ENCODE results near the gene TRAPPC12. TPM values are rescaled to one million over a fixed set of nuclear protein-coding genes. Genes with fewer than 3 reads are reported as not detected.

Gene TRAPPC12
- total RNA-seq, 2 experiments from 2014 or later = 60.0 to 73.1 TPM

DNA sequence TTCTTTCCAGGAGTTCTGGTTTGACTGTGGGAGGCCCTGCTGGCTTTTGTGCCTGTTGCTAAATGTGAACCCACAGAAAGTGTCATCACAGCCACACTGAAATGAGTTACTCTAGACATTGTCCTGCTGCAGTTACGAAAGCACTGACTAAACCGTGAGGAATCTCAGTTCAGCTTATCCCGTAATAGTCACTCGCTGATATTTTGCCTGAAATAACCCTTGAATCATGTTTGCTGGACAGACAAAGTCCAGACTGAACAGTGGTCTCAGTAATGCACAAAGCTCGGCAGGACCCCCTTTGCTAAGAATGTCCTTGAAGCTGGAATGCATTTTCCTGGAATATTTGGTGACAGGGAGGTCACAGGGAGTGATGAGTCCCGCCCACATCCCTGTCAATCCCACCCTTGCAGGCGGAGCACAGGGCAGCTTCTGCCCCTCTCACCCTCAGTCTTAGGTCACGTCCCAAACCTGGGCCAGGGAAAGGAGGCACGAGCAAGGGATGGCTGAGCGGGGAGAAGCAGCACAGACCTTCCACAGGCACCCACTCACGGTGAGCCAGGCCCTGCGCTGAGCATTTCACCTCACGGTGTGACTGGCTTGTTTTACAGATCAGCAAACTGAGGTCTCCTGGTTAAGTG, 86.5 kb downstream of the TRAPPC12 start:
- peaks cover 22% of the 10 kb centered on the region for H3K36me3 Mint-ChIP-seq (ENCODE audit: low read depth)
- no peak for ATAC-seq
- H3K27ac Mint-ChIP-seq = no peak overlapping the region
- ChIA-PET POLR2A (no interaction called here), CTCF (interaction anchor here (0.8 kb wide), 1 partner anchor 16 kb away, joined by 3 read pairs; no protein-coding TSS in a partner anchor)
- DNase-seq = no peak
- no peak overlapping the region for H3K4me3 Mint-ChIP-seq
- H3K9me3 Mint-ChIP-seq (ENCODE audit: low read depth) = no peaks in the 10 kb centered on the region
- no peaks in the 10 kb centered on the region for H3K27me3 Mint-ChIP-seq
- H3K4me1 Mint-ChIP-seq = peaks cover 9% of the 10 kb centered on the region
- intact Hi-C loops (cut with DNase I, micrococcal nuclease) = no loop called here

- POLR2A ChIA-PET = no interaction called here
- H3K4me1 Mint-ChIP-seq = peaks cover 6% of the 10 kb centered on the region
- no peaks in the 10 kb centered on the region for H3K27me3 Mint-ChIP-seq
- ATAC-seq (no peak), DNase-seq (no peak)
- H3K9me3 Mint-ChIP-seq (ENCODE audit: low read depth) = no peaks in the 10 kb centered on the region
- CTCF ChIA-PET = interaction anchor here (0.6 to 0.8 kb wide), 3 partner anchors 17 to 47 kb away, joined by 3 to 5 read pairs (median 4); no protein-coding TSS in a partner anchor
- intact Hi-C loops (cut with DNase I, micrococcal nuclease) = no loop called here
- peaks cover 25% of the 10 kb centered on the region for H3K36me3 Mint-ChIP-seq (ENCODE audit: low read depth)
- no peak overlapping the region for H3K27ac Mint-ChIP-seq
- H3K4me3 Mint-ChIP-seq = no peak overlapping the region
These were observed 87.0 kb downstream of the TRAPPC12 start for GRCh38 chr2:3466482-3466863.

- H3K36me3 Mint-ChIP-seq (ENCODE audit: low read depth) = peaks cover 23% of the 10 kb centered on the region
- POLR2A ChIA-PET = no interaction called here
- H3K4me1 Mint-ChIP-seq = peaks cover 2% of the 10 kb centered on the region
- no peak overlapping the region for H3K4me3 Mint-ChIP-seq
- no peak overlapping the region for H3K27ac Mint-ChIP-seq
- CTCF ChIA-PET = interaction anchor here (0.6 to 0.8 kb wide), 3 partner anchors 17 to 46 kb away, joined by 3 to 5 read pairs (median 4); no protein-coding TSS in a partner anchor
- intact Hi-C loops (cut with DNase I, micrococcal nuclease) = no loop called here
- ATAC-seq (no peak), DNase-seq (no peak)
- no peaks in the 10 kb centered on the region for H3K9me3 Mint-ChIP-seq (ENCODE audit: low read depth)
- H3K27me3 Mint-ChIP-seq = no peaks in the 10 kb centered on the region
These were observed 87.5 kb downstream of the TRAPPC12 start for GRCh38 chr2:3466966-3467365.

GRCh38 chr2:3467654-3468053, 88.2 kb downstream of the TRAPPC12 start:
- ATAC-seq = no peak
- no peak for DNase-seq
- ChIA-PET CTCF (no interaction called here), POLR2A (no interaction called here)
- H3K4me3 Mint-ChIP-seq = no peak overlapping the region
- H3K27me3 Mint-ChIP-seq = no peaks in the 10 kb centered on the region
- no peaks in the 10 kb centered on the region for H3K4me1 Mint-ChIP-seq
- intact Hi-C loops (cut with DNase I, micrococcal nuclease) = no loop called here
- H3K27ac Mint-ChIP-seq = no peak overlapping the region
- H3K36me3 Mint-ChIP-seq (ENCODE audit: low read depth) = peaks cover 23% of the 10 kb centered on the region
- H3K9me3 Mint-ChIP-seq (ENCODE audit: low read depth) = no peaks in the 10 kb centered on the region

DNA sequence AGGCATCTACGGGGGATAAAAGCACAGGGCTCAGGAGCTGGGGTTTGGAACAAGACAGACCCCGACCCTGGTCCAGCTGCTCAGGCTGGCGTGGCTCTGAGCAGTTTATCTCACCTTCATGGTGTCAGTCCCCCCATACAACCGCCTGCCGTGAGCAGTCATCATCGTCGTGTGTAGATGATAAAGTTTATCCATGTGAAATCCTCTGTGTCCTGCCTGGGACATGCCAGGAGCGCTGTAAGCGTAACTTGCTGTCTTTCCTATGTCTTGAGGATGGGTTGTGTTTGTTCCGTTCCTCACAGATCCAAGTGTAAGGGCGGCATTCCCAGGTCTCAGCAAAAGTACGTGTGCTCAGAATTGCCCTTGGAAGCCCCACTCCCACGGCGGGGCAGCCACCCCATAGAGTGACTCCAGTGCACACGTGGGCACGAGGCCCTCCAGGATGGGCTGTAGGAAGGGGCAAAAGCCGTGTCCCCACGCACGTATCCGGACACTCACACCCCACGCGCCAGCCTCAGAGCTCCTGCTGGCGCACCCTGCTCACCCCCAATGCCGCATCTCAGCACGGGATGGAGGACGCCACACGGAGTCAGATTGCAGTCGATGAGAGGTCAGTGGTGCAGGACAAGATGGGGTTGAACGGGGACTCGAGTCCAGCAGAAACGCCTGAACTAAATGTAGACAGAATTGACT, 88.9 kb downstream of the TRAPPC12 start:
- Mint-ChIP-seq H3K27me3 (no peaks in the 10 kb centered on the region), H3K4me1 (no peaks in the 10 kb centered on the region), H3K27ac (no peak overlapping the region), H3K4me3 (no peak overlapping the region), H3K36me3 (ENCODE audit: low read depth) (peaks cover 23% of the 10 kb centered on the region), H3K9me3 (ENCODE audit: low read depth) (no peaks in the 10 kb centered on the region)
- ChIA-PET CTCF (no interaction called here), POLR2A (no interaction called here)
- DNase-seq (no peak), ATAC-seq (no peak)
- intact Hi-C loops (cut with DNase I, micrococcal nuclease) = no loop called here

GRCh38 chr2:3469486-3469885, 90.0 kb downstream of the TRAPPC12 start:
- intact Hi-C loops (cut with DNase I, micrococcal nuclease) = no loop called here
- DNase-seq = no peak
- POLR2A ChIA-PET = no interaction called here
- Mint-ChIP-seq H3K4me1 (no peaks in the 10 kb centered on the region), H3K4me3 (no peak overlapping the region), H3K36me3 (ENCODE audit: low read depth) (peaks cover 25% of the 10 kb centered on the region), H3K27me3 (no peaks in the 10 kb centered on the region), H3K9me3 (ENCODE audit: low read depth) (no peaks in the 10 kb centered on the region), H3K27ac (no peak overlapping the region)
- ATAC-seq = no peak
- CTCF ChIA-PET = interaction anchor here (0.7 to 1.8 kb wide), 2 partner anchors 46 to 47 kb away, joined by 3 to 5 read pairs; no protein-coding TSS in a partner anchor

DNA sequence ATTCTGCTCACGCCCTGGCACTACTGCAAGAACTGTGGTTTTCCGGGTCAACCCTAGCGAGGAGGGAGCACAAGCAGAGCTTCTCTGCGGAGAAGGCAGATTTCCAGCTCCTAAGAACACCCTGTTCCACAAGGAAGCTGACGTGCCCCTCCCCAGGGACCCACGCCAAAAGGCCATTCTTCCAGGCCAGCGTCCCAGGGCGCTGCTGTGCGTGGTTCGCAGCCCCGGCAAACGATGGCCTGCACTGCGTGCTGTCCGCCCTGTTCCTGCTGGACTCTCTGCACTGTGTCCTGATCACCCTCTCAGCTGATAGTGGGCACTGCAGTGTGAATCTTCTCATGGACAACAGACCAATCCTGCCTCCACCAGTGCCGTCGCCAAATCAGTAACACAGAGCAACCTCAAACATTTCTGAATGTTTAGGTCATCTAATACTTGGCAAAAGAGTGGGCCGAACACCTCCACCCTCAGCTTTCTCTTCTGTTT, 90.7 kb downstream of the TRAPPC12 start:
- H3K4me3 Mint-ChIP-seq = no peak overlapping the region
- no peaks in the 10 kb centered on the region for H3K4me1 Mint-ChIP-seq
- ChIA-PET POLR2A (no interaction called here), CTCF (interaction anchor here (1.8 kb wide), 1 partner anchor 46 kb away, joined by 5 read pairs; no protein-coding TSS in a partner anchor)
- ATAC-seq = no peak
- H3K36me3 Mint-ChIP-seq (ENCODE audit: low read depth) = peaks cover 26% of the 10 kb centered on the region
- intact Hi-C loops (cut with DNase I, micrococcal nuclease) = no loop called here
- no peaks in the 10 kb centered on the region for H3K9me3 Mint-ChIP-seq (ENCODE audit: low read depth)
- DNase-seq = no peak
- H3K27me3 Mint-ChIP-seq = no peaks in the 10 kb centered on the region
- no peak overlapping the region for H3K27ac Mint-ChIP-seq

- ChIA-PET POLR2A (no interaction called here), CTCF (interaction anchor here (1.8 kb wide), 1 partner anchor 47 kb away, joined by 5 read pairs; no protein-coding TSS in a partner anchor)
- no peaks in the 10 kb centered on the region for H3K9me3 Mint-ChIP-seq (ENCODE audit: low read depth)
- intact Hi-C loops (cut with DNase I, micrococcal nuclease) = no loop called here
- no peaks in the 10 kb centered on the region for H3K4me1 Mint-ChIP-seq
- no peak overlapping the region for H3K4me3 Mint-ChIP-seq
- no peaks in the 10 kb centered on the region for H3K27me3 Mint-ChIP-seq
- ATAC-seq (no peak), DNase-seq (no peak)
- H3K27ac Mint-ChIP-seq = no peak overlapping the region
- H3K36me3 Mint-ChIP-seq (ENCODE audit: low read depth) = peaks cover 26% of the 10 kb centered on the region
These were observed 91.6 kb downstream of the TRAPPC12 start for GRCh38 chr2:3470856-3471737.

DNA sequence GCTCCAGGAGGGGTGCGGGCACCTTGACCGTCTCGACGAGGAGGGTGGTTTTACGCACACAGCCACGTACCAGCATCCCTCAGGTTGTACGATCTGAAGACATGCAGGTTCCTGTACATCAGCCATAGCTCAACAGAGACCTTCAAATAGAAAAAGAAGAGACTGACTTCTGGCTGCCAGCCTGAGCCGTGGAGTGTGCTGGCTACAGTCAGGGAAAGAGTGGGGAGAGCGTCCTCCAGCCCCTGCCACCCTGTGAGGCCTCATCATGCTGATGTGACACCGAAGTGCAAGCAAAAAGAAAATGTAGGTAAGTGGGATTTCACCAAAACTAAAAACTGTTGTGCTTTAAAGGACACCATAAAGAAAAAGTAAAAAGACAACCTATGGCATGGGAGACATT, 92.8 kb downstream of the TRAPPC12 start:
- Mint-ChIP-seq H3K9me3 (ENCODE audit: low read depth) (no peaks in the 10 kb centered on the region), H3K27me3 (no peaks in the 10 kb centered on the region), H3K27ac (no peak overlapping the region), H3K4me3 (no peak overlapping the region), H3K36me3 (ENCODE audit: low read depth) (peaks cover 26% of the 10 kb centered on the region), H3K4me1 (no peaks in the 10 kb centered on the region)
- intact Hi-C loops (cut with DNase I, micrococcal nuclease) = no loop called here
- ChIA-PET CTCF (no interaction called here), POLR2A (no interaction called here)
- DNase-seq (no peak), ATAC-seq (no peak)

- no peak overlapping the region for H3K4me3 Mint-ChIP-seq
- peaks cover 23% of the 10 kb centered on the region for H3K36me3 Mint-ChIP-seq (ENCODE audit: low read depth)
- H3K4me1 Mint-ChIP-seq = no peaks in the 10 kb centered on the region
- DNase-seq (no peak), ATAC-seq (no peak)
- intact Hi-C loops (cut with DNase I, micrococcal nuclease) = no loop called here
- H3K27me3 Mint-ChIP-seq = no peaks in the 10 kb centered on the region
- ChIA-PET POLR2A (no interaction called here), CTCF (no interaction called here)
- H3K27ac Mint-ChIP-seq = no peak overlapping the region
- H3K9me3 Mint-ChIP-seq (ENCODE audit: low read depth) = no peaks in the 10 kb centered on the region
These were observed 93.5 kb downstream of the TRAPPC12 start for GRCh38 chr2:3472966-3473365.

DNA sequence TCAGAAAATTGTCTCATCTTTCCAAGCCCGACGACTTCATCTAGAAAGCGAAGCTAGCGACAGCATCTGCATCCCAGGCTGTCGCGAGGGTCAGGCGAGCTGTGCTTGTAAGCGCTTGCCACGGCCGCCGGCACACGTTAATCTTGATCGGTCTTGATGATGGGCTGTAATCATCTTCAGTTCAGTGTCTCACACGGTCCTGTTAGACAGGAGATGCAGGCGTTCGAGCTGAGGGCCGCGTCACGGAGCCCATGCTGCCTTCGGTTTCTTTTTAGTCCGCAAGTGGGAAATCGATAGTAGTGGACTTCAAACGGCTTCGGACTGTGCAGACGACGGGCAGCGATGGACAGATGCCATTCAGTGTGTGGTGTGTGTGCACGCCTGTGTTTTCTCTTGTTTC, 96.3 kb downstream of the TRAPPC12 start:
- intact Hi-C loops (cut with DNase I, micrococcal nuclease) = no loop called here
- Mint-ChIP-seq H3K27me3 (no peaks in the 10 kb centered on the region), H3K4me1 (peaks cover 8% of the 10 kb centered on the region), H3K9me3 (ENCODE audit: low read depth) (no peaks in the 10 kb centered on the region), H3K27ac (no peak overlapping the region), H3K4me3 (no peak overlapping the region), H3K36me3 (ENCODE audit: low read depth) (peaks cover 20% of the 10 kb centered on the region)
- DNase-seq = no peak
- ATAC-seq = no peak
- POLR2A ChIA-PET = no interaction called here
- CTCF ChIA-PET = interaction anchor here (0.9 kb wide), 1 partner anchor 52 kb away, joined by 3 read pairs; no protein-coding TSS in a partner anchor

Data from activated CD4-positive, alpha-beta T cell treated with anti-CD3 and anti-CD28 coated beads for 36 hours (primary cell).